Fibroblast of the conjunctiva (primary cell): ENCODE measurements around the gene CPNE2.
"Not testable (repeated sequence)": the region's sequence is repeated elsewhere in the genome, so short reads cannot be mapped to it uniquely, and the experiment has no call there.

Experiments
- DNase-seq: peaks from one replicate; pipeline ENCODE4 v3.0.0-alpha.2; 2010; ENCODE audit warnings: low read depth

The CPNE2 gene

DNA sequence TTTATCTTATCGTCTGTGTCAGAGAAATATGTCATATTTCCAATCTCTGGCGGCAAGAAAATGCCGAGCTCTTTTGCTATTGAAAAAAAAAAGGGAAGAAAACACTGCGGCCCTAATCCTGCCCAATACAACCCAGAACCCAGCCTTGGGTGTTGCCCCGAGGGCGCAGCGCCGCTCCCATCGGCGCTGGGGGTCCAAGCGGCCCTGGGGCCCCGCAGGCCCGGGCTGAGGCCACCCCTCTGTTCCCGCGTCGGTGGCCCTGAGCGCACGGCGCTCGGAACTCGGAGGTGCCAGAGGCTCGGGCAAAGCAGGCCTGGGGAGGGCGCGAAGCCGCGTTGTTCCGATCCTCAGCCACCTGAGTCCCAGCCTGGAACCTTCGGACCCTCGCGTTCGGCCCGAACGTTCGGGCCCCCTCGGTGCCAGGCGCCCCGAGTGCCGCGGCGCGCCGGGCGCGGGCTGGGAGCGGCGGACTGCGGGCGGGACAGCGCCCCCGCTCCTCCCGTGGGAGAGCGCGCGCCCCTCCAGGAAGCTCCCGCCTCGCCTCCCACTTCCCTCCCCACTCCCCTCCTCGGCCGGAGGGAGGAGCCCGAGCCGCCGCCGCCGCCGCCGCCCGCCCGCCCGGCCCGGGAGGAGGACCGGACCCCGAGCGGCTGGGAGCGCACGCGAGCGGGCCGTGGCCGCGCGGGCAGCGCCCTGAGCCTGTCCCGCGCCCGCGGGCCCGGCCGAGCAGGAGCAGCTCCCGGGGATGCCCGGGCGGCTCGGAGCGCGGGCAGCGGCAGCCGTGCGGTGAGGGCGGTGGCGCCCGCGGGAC lies at the start of gene CPNE2:
Gene CPNE2 (plus strand): TSS at position 609 of the 811 bp plus-strand sequence. CDS start 18,160 bp downstream, outside the sequence.
- DNase-seq = no peak

GRCh38 chr16:57043248-57043647 lies 49.1 kb upstream of the CPNE2 start:
- DNase-seq = no peak

DNA sequence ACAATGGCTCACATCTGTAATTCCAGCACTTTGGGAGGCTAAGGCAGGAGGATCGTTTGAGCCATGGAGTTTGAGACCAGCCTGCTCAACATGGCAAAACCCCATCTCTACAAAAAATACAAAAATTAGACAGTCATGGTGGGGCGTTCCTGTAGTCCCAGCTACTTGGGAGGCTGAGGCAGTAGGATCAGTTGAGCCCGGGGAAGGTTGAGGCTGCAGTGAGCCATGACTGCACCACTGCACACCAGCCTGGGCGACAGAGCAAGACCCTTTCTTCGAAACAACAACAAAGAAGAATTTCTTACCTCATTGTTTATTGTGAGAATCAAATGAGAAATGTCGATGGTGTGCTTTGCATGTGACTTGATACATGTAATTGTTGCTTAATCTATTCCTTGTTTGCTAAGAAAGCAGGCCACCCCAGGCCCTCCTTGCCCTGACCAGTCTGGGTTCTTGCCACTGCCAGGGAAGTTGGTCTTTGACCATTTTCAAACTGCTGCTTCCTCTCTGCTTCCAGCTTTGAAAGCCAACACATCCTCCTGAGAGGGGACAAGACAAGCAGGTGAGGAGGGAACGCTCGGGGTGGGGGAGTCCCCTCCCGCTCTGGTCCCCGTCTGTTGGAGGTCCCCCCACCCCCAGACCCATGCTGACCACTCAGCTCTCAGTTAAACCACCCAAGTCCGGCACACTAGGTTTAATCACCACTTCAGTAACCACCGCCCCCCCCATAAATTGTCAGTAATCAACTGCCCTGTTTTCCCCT lies 47.3 kb upstream of the CPNE2 start:
- no peak for DNase-seq

DNA sequence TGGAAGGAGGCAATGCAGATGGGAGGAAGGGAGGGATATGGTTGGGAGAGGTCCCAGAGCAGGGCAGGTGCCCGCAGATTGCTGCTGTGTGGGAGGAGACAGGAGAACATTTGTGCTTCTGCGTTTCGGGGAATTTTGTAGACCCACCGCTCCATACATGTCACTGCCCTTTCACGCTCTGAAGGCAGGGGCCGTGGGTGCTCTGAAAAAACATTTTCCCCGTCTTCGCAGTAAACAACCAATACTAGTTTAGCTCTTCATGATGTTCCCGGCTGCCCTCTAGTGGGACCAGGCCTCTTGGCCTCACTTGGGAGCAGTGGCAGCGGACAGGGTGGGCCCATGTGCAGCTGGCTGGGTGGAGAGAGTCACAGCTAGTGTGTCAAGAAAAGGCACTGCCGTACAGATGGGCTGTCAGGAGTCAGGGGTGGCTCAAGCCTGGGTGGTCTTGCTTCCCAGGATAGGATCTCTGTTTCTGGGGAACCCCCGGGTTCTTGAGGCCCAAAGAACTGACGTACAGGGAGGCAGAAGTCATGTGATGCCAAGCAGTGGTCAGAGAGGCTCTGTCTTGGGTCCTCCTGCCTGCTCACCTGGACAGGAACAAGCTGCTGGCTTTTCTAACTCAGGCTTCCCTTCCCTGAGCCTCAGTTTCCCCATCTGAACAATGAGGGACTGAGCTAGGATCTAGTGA lies 46.5 kb upstream of the CPNE2 start:
- DNase-seq = peak; percentile 43

- DNase-seq = no peak
Measured at GRCh38 chr16:57048095-57048494, 44.3 kb upstream of the CPNE2 start.

GRCh38 chr16:57049678-57050077 lies 42.7 kb upstream of the CPNE2 start:
- no peak for DNase-seq

- no peak for DNase-seq
Measured at GRCh38 chr16:57051696-57052228, 40.6 kb upstream of the CPNE2 start.

DNA sequence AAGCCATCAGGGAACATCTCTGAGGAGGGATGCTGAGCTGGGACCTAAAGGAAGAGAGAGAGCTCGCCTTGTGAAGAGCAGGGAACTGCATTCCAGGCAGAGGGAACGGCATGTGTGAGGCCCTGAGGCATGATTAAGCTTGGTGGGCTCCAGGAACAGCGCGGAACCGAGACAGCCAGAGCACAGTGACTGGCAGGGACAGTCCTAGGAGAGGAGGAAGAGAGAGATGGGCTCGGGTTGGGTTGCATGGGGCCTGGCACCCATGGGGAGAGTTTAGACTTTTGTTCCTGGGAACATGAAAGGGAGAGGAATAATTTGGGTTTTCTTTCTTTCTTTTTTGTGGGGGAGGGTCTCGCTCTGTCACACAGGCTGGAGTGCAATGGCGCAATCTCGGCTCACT lies 39.2 kb upstream of the CPNE2 start:
- no peak for DNase-seq

DNA sequence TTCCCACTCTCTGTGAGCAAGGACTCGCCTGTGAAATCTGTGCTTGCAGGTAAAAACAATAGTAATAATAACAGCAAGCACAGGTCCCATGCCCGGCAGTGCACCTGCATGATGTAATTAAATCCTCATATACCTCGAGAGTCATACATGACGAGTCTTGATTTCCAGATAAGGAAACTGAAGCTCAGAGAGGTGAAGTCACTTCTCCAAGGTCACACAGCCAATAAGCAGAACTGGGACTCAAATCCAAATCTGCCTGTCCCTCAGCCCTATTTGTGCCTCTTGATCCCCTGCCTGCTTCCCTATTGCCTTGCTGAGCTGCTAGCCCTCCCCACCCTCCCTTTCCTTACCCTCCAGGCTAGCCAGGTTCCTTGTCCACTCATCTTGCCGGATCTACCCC lies 38.0 kb upstream of the CPNE2 start:
- no peak for DNase-seq

DNA sequence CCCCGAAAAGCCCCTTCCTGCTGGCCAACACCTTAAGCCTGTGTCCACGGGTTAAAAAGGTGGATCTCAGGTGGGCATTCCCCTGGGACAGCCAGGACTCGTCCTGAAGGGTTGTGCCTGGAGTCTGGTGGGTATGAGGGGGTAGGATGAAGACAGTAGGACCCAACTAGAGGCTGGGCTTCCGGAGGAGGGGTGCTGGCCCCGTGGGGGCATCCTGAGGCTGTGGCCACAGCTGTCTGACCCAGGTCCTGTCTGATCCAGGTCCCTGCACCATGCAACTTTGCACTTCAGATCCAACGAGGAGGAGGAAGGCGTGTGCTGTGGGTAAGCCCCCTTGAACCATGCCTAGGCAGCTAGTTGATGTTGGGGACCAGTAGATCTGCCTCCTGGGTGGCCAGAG lies 37.6 kb upstream of the CPNE2 start:
- DNase-seq = no peak

DNA sequence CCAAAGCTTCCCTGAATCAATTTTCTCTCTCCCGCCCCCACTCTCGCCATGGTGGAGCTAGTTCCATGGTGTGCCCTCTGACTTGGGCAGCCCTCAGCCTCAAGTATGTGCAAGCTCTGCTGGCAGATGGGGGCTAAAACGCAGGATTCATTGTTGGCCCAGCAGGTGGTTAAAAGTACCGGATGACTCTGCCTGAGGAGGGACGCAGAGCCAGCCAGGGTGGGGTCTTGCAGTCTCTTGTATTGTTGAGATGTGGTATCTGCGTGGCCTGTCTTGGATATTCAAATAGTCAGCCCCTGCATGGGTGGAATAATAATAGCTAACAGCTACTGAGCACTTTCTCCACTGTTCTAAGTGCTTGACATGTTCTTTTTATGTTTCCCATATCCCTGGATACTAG lies 36.7 kb upstream of the CPNE2 start:
- no peak for DNase-seq

DNA sequence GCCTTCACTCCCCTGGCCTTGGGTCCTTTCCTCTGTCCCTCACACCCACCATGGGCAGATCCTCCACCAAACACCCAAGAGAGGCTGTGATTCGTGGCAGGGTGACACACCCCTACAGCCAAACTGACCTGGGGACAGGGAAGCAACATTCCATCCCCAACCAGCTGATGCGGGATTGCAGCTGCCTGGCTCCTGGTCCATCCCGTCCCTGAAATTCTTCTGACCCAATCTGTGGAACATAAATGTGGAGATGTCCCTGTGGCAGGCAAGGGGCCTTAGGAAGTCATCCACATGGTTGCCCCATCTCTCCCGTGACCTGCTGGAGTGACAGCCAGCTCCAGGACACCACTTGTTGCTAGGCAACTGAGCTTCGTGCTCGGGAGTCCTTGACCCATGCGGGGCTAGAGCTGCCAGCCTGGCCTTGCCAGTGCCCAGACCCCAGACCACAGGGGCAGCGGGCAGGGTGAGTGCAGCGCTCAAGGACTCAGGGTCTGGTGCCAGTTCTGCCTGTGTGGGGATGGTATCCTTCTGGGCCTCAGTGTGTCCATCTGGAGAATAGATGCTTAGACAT lies 34.0 kb upstream of the CPNE2 start:
- no peak for DNase-seq

DNA sequence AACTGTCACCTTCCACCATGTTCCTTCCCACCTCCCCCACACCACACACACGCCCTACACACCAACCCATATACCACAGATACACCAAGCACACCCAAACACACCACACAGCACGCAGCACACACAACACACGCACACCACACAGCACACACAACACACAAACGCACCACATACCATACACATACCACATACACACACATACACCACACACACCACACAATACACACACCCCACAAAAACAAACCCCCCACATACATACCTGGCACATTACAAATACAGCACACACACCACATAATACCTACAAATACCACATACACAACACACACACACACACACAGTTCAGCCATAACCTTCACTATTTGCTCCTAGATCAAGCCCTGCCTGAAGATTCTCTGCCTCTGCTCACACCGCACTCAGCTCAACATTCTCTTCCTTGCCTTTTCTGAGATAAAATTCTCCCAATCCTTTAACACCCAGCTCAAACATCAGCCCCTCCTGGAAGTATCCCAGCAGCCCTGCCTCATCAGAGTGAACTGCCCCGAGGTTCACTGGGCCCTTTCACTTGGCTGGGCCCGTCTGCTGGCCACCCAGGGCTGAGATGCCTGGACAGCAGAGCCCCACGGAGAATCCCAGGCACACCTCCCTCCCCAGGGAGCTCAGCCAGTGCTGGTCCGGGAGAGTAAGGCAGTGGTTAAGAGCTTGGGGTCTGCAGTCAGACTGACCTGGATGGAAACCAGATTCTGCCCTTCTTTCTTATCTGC lies 31.9 kb upstream of the CPNE2 start:
- DNase-seq = no peak

DNA sequence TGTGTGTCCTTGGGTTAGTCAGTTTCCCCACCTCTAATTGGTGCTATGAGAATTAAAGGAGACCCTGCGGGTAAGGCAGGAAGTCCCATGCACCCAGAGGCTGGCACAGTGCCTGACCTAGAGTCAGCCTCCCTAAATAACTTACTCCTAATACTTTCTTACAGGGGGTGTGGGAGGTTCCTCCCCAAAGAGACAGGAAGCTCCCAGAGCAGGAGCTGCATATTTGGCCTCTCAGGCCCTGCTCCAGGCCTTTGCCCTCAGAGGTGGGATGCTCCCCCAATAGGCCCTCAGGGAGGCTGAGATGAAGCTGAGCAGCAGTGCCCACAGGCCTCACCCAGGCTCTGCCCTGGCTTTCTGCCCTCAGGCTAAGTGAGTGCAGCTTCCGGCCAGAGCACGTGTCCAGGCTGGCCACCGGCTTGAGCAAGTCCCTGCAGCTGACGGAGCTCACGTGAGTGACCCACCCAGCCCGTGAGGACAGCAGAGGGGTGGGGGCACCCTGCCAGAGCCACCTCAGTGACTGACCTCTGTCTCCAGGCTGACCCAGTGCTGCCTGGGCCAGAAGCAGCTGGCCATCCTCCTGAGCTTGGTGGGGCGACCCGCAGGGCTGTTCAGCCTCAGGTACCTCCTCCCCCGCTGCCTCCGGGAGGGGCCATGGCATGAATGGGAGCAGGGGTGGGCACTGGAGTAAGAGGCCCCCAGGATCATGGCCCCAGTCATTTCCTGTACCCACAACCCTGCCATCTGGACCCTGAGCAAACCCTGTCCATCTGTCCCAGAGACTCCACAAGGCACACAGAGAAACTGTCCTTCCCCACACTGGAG lies 31.1 kb upstream of the CPNE2 start:
- peak; percentile 44 for DNase-seq

DNA sequence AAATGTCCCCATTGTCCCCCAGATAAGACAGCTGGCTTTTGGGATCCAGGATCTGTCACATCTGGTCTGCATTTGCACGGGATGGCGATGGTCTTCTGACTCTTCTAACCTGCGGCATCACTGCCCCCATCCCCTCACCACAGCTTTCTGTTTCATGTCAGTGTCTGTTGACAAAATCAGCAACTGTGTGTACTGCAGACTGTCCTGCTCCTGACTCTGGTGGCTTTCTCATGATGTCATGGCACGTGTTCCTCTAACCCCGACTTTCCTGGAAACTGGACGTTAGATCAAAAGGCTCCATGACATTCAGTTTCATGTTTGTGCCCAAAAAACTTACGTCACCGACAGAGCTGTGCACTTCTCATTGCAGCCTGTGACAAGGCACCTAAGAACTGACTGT lies 30.1 kb upstream of the CPNE2 start:
- no peak for DNase-seq

GRCh38 chr16:57063189-57063588 lies 29.2 kb upstream of the CPNE2 start:
- not testable (repeated sequence) for DNase-seq

- DNase-seq = no peak
Measured at GRCh38 chr16:57064995-57065394, 27.4 kb upstream of the CPNE2 start.

DNA sequence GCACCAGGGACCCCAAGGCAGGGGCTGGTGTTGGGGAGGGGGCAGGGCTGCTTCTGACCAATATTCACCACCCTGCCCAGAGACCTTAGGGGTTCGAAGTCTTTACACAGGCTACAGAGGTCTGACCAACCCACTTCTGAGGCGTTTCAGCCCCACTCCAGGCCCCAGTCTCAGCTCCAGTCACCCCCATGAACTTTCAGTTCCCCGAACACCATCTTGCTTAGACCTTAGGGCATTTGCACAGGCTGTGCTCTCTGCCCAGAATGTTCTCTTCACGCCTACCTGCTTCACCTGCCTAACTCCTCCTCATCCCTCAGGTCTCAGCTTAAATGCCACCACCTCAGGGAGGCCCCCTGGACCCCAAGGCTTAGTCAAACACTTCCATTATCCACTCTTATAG lies 25.8 kb upstream of the CPNE2 start:
- no peak for DNase-seq

GRCh38 chr16:57067347-57067746 lies 25.0 kb upstream of the CPNE2 start:
- no peak for DNase-seq

DNA sequence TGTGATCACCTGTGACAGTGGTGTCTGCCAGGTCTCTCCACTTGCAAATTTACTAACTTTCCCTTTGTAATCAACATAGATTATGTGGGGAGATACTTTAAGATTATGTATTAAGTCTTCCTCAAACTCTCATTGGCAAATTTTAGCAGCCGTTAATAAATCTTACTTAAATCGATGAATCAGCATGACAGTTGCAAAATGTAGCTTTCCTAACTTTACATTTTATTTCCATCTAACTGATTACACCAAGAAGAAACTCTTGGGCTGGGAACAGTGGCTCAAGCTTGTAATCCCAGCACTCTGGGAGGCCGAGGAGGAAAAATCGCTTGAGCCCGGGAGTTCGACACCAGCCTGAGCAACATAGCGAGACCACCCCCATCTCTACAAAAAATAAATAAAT lies 23.3 kb upstream of the CPNE2 start:
- DNase-seq = no peak
